SKM-1 treated with dmso at 0.1 percent for 144 hours (cell line): Measurements from ENCODE around the gene SMIM35.

Experiments used
- DNase-seq: peaks from one replicate; lab custom pipeline; 2025; ENCODE audit not compliant: unreplicated experiment; lab: John Stamatoyannopoulos, UW

Gene SMIM35

DNA sequence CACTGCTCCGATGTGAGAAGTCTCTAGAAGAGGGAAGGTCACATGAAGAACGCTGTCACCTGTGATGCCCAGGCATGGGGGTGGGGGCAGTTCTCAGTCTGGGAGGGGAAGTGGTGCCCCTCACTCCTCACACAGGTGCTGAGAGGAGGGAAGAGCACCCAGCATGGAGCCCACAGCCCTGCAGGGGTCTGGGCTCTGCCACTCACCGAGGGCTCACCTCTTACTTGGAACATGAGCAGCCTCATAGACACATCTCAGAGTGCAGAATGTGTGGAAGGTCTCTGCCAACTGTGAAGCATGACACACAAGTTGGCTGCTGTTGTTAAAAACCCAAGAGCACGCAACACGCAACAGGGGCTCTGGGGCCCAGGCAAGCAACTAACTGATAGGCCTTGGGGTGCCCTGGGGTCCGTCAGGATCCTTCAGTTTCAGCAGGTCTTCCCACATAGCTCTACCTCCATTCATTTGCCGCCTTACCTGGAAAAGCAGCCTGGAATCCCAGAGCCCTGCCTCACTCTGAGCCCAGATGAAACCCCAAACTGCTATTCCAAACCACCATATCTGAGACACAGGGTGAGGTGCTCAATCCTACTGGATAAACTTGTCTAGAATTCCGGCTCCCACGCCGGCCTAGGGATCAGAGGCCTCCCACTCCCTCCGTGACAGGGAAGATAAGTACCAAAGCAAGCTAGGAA lies 27.4 kb downstream of the SMIM35 start:
- DNase-seq: no peak

DNA sequence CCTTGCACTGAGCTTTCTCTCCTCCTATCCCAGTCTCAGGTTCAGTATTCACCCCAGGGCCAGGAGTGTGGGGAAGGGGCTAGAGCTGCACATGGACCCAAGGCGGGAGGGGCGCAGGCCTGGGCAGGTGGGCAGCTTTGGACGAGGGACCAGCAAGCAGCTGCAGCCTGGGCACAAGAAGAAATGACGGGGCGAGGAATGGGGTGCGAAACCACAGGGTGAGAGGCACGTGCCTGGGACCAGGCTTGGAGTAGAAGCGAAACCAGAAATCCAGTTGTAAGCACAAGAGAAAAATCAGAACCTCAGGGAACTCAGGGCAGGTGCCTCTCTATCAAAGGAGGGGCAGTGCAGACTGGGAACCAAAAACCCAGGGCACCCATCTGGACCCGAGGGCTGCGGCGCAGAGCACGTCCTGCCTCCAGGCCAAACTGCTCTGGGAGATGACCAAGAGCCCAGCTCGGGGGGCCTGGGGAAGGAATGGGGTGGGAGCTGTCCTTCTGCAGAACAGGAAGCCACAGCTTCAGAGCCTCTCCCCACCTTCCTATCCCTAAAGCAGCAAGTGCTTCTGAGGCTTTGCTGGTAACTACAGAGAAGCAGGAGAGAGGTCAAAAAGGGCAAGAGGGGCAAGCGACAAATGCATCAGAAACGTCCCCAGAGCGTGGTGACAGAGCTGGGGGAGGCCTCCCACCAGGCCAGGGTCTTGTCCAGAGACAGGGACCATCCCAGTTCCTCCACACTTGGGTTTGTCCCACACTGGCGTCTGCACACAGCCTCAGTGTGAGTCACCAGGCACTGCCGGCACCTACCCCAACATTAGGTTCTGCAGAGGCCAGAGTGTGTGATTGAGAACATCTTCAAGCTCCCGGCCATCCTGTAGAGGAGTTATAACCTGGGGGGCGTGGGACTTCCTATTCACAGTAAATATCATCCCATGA lies 28.2 kb downstream of the SMIM35 start:
- DNase-seq: no peak

DNA sequence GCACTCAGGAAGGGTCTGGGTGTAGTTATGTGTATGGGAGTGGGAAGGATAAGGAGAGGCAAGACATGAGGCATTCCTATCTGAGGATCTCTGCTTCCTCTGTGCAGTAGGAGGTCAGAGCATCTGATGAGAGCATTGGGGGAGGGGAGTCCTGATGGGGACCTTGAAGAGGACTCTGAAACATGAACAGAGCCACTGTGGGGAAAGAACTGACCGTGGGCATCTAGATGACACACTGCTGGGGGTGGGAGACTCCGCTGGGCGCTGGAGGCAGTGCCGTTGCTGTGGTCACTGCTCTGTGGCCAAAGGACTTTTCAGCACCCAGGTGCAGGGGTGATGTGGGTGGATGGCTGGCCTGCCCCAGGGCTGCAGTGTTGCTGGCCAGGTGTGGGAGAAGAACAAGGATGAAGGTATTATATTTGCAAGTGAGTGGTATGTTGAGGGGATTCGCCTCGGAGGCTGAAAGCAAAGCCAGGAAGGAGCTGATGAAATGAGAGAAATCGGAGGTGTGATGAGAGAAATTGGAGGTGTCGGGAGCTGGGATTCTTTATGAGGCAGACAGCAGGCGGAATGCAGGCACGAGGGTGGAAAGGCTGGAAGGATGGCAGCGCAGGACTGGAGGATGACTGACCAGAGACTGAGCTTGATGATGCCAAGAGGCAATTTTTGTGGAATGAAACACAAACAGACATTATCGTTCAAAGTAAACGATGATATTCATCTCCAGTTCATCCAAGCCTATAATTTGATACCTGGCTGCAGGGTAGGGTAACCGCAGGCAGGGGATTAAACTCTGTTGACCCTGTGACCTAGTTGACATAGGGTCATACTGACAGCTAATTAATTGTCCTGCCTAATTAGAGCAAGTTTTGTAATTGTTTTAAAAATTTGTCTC lies 29.3 kb downstream of the SMIM35 start:
- no peak for DNase-seq

DNA sequence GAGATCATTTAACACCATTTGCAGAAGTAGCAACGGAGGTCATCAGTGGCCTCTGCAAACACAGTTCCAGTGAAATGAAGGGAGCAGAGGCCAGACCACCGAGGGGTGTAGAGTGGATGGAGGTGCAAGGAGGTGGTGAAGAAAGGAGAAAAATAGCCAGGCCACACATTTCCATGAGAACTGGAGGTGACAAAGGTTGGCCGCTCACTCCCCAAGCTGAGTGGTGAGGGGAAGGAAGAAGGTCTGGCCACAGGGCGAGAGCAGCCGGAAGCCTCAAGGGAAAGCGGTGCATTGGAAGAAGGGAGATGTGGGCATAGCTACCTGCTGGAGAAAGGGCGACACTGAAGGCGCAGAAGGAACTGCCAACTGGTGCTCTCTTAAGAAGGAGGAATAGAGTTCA lies 30.0 kb downstream of the SMIM35 start:
- no peak for DNase-seq

DNA sequence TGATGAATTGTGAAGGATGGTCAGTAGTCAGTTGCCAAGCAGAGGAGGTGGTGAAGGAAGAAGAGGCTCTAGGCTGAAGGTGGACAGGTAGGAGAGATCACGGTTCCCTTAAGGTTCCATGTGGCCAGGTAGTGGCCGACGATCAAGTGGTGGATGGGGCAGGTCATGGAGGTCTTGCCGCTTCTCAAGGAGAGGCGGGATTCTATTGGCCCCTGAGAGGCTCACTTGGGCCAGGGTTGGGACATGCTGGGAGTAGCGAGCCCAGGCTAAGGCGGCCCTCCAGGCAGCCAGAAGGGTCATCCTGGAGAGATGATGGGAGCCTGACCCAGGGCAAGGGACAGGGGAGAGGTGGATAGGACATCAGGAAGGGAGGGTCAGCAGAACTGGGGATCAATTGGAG lies 30.8 kb downstream of the SMIM35 start:
- no peak for DNase-seq

DNA sequence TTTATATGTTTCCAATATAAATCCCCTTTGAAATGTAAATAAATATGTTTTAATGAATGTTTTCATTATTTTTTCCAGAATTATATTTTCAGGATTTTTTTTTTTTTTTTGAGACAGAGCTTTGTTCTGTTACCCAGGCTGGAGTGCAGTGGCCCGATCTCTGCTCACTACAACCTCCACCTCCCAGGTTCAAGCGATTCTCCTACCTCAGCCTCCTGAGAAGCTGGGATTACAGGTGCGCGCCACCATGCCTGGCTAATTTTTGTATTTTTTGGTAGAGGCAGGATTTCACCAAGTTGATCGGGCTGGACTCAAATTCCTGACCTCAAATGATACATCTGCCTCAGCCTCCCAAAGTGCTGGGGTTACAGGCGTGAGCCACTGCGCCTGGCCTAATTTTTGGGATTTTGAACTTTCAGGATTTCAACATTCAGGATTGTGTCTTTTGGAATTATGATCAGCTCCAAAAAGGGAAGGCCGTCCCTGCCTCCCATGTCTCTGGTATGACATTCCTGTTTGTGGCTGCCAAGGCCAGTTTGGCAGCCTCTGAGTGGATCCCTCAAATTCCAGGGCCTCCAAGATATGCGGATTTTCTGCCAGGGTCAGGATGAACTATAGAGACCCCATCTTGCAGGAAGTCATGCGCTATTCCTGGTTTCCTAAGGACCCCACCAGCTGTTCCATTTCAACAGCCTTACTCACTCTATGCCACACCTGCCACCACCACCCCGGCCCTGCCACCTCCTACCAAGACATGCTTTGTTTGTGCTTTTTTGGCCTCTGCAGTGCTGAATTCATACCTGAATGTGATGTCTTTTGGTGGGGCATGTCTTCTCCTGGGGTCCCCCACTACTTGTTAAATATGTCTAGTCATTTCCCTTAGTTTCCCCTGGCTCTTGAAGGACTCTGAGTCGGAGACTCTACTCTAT lies 31.8 kb downstream of the SMIM35 start:
- no peak for DNase-seq

DNA sequence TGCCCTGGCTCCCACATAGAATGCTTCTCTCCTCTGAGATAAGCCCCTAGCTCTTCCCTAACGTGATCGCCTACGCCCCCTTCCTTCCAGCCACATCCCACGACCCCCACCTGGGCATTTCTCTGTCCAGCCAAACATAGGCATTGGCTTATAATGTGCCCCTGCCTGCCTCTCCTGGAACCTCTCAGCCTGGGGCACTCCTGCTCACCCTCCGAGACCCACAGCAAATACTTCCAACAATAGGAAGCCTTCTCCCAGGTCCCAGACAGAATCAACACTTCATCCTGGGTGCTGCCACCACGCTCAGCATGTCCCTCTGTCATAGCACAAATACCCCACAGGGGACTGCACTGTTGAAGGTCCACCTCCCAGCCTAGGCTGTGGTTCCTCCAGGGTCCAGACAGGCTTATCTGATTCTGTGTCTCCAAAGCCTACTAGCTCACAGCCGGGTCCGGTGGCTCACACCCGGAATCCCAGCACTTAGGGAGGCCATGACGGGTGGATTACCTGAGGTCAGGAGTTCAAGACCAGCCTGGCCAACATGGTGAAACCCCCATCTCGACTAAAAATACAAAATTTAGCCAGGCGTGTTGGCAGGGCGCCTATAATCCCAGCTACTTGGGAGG lies 34.1 kb downstream of the SMIM35 start:
- DNase-seq: no peak

DNA sequence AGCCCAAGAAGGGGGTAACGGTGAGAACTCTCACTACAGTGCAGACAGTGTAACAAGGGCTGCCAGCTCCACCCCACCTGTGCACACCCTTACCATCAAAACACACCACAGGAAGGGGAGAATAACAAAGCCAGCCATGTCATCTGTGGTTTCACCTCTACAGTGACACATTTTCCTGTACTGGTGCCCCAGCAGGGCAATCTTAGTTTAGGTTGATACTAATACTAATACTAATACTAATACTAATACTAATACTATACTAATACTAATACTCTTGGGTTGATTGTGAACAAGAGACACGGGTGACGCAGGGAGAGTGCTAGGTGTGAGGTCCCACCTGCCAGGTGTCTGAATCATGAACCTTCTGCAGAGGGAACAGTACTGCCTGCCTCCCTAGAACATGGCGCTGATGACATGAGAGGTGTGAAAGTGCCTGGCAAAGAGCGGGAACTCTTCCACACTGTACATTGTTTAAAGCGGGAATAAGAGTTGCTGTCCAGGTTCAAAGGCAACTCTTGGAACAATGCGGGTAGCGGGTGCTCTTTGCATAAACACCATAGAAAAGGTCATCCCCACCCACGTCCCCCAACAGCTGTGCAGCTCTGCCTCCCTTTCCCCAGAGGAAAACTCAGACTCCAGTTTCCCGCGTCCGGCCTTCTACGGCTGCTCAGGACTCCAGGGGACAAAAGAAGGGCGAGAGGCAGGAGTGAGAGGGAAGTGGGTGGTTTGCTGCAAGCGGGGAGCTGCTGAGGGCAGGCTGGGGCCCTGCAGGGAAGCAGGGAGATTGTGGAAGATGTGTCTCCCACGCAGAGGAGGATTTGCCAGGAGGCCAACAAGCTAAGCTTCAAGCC lies 34.9 kb downstream of the SMIM35 start:
- no peak for DNase-seq

DNA sequence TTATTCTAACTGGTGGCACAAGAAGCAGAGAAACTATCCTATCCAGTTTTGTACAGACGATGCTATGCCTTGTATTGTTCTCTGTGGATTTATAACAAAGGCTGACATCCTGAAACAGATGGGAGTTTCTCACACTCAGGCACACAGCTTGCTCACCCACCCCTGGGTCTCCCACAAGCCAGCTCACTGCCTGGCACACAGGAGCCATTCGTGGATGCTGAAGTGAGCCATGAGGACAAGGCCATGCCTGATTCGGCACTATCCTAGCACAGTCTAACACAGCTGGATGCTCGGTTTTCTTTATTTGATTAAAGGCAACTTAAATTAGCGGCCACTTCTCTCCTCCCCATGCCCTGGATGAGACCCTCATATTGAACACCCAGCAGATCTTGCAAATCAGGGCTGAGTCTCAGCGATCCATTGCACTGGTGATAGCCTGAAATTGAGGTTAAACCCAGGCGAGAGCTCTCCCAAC lies 35.6 kb downstream of the SMIM35 start:
- DNase-seq: no peak

DNA sequence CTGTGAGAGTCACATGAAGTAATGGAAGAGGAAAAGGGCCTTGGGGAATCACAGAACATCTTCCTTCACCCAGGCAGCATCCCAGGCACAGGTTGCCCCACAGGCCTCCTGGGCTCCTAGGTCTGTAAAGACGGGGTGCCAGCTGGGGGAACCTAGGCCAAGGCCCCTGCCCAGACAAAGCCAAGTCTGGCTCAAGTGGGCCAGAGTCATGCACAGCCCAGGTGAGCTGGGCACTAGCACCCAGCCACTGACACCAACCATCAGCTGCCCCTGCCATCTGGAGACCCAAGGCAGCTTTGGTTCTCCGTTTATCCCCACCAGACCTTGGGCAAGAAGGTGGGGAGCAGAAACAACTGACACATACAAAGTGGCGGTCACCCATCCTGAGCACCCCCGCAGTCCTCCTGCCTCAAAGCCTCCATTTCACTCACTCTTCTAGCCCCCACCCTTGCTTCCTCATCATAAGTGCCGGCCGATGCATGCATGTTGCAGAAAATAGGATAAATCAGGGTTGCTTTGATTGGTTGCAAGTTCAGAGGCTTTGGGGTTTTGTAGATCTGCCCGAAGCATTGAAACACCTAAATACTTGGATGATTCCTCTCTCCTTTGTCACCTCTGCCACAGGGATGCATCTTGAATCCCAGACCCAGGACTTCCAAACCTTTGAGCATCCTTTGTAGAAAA lies 36.4 kb downstream of the SMIM35 start:
- no peak for DNase-seq

DNA sequence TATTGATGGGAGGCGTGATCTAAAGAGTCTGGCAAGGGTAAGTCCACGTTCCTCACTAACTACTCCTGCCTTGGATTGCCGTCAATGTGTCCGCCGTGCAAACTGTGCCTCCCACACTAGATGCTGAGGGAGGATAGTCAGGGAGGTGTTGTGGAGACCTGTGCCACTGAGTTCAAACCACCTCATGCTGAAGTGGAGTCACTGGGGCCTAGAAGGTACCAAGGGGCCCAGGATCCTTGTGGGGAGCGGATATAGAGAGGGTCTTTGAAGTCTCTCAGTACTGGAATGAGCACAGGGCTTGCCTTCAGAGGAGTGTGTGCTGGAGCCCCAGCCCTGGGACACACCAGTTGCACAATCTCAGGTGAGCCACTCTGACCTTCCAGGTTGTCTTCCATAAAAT lies 37.0 kb downstream of the SMIM35 start:
- DNase-seq: no peak

DNA sequence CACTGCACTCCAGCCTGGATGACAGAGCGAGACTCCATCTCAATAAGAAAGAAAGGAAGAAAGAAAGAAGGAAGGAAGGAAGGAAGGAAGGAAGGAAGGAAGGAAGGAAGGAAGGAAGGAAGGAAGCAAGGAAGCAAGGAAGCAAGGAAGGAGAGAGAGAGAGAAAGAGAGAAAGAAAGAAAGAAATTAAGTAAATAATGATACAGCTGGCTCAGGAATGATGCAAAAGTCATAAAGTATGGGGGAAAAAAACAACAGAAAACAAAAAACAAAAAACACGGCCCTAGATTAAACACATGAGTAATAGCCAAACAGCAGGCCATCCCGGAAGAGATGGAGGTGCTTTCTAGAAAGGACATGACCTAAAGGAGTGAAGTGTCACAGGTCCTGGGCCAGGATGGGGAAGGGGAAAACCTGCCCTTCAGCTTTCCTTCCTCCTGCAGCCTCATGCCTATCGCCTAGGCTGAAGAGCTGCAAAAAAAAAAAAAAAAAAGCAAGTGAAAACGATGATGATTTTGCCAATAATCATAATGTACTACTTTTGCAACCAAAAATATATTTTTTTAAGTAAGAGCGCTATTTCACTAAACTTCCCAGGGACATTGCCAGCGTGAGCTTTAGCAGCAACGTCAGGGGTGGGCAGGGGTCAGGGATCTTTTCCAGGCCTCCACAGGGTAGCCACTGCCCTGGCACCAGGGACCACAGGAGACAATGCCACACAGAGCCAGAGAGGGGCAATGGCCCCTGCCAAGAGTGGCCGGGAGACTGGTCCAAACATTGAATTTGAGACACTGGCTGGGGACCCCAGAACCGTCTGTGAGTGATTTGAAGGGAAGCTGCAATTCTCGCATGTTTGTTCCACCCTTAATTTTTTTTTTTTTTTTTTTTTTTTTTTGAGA lies 38.0 kb downstream of the SMIM35 start:
- DNase-seq: no peak

DNA sequence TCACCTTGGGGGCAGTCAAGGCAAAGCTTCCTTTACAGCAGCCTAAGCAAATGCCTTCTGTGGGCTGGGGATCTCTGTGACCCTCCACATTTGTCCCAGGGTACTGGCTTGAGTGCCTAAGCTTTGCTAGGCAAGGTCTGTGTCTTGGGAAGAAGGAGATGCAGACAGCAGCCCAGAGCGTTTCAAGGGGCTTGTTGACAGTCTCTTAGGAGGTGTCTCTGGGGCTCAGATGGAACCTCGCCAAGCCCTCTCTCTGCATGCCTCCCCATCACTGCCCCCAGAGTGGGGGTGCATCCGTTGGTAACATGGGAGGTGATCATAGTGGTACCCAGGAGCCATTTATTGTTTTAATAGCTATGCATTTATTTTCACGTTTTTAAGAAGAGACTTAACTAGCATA lies 39.0 kb downstream of the SMIM35 start:
- DNase-seq: no peak

DNA sequence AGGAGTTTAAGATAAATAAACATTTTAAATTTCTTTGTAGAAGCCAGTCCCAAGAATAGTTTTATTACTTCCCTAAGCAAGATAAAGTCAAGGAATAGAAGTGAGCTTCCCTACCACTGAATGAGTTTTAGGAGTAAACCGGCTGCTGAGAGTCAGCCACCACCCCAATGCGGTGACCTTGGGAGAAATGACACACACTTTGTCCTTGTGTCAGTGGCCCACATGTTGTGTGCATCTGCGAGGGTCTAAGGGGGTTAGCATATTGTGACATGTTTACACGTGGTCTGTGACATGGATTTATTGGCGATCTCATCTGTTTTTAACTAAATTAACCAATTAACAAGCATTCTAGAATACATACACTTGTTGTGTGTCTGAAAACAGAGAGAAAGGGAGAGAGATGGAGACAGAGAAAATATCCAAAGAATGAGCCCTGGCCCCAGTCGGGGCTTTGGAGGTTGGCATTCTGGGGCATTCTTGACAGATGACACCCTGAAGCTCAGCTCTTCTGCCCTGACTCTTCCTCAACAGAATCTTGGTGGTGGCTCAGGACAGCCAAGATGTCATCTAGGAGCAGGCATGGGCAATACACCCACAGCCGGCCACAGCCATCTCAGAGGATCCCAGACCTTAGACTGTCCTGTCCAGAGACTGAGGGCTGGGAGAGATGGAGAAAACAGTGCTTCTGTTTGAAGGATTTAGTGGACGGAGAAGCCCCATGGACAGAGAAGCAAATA lies 39.6 kb downstream of the SMIM35 start:
- no peak for DNase-seq

DNA sequence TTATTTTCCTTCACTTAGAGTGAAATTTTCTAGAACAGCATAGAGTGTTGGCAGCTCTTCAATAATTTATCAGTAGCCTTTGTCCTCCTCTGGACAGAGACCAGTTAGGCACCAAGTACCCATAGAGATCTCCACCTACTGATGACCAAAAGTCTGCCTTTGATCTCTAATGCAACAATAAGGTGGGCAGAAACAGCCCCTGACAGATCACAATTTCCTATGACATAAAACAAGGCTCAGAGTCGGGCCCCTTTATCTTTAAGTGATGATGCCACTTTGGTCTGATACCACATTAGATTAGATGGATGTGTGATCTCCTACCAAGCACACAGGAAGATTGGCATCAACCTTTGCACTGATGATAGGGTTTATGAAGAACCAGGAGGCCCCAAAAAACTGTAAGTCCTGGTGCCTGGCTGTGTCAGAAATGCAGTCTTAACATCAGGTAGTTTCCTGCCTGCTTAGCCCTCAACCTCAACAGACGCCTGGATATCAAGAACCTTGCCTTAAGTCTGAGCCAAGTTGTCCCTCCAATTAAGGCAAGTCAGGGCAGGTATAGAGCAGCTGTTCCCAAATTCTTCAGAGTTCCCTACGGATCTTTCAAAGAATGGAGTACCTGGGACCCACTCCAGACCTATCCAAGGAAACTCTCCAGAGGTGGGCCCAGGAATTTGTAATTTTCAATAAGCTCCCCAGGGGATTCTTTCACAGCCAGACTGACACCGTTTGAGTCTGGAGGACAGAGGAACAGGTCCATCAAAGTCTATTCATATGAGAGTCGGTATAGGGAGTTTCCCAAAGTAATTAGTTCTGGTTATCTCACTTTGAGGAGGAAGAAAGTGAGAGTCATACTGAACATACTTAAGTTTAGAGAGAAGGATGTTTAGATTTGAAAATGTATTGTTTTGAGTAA lies 40.5 kb downstream of the SMIM35 start:
- DNase-seq: no peak

DNA sequence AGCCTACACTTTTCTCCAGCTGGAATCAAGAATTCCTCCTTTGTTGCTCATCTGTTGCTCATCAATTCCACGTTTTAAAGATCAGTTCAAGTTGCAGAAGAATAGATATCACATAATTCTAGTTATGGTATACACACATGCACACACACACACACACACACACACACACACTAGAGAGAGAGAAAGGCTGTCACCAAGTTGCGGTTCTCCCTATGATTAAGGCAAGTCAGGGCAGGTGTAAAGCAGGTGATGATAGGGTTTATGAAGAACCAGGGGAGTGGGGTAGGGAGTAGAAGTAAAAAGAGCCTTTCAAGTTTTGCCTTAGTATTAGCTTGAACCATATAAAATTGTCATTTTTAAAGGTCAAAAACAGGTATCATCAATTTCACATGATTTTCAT lies 41.6 kb downstream of the SMIM35 start:
- no peak for DNase-seq
